NCI-H524 treated with DMSO at 0.1 percent for 48 hours (cell line): ENCODE data around the gene PCBP4.

Source experiments
- DNase-seq: peaks from one replicate; lab custom pipeline; 2025; lab: John Stamatoyannopoulos, UW

The PCBP4 gene

DNA sequence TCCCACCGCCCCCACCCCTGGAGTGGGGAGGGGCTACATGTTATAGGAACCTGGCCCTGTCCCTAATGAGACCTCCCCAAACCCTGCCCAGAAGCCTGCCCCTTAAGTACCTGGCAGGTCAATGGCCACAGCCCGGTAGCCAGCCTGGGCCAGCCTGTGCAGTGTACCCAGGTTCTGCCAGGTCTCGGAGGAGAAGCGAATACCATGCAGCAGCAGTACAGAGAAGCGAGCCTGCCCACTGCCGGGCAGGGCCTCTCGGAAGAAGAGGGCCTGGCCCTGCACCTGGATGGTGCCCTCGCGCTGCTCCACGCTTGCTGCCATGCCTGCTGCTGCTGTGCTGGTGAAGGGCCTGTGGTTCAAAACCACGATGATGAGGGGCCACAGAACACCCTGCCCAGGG lies 4.1 kb upstream of the PCBP4 start:
- DNase-seq: no peak

DNA sequence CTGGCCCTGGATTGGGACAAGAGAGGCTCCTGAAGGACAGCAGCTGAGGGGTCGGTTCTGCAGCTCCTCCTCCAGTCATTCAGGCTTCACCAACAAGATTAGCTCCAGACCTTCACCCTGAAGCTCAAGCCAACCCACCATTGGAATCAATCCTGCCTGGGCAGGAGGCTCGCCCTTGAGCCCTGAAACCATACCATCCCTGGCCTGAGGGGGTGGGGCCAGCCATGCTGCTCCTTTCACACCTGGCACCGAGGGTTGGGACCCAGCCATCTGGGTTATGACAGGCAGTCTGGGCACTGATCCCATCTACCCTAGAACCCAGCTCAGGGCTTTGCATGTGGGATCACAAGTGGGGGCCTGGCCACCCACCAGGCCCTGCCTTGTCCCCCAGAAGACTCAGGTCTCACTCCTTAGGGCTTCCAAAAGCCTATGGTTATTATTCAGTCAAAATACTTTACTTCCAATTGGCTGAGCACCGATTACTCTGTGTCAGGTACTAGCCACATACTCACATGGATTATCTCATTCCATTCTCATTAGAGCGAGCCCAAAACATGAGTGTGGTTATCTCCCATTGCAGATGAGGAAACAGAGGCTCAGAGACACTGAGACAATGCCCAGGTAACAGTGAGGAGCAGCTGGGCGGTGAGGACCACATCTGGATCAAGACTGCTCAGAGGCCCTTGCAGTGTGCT lies 3.5 kb upstream of the PCBP4 start:
- DNase-seq: no peak

DNA sequence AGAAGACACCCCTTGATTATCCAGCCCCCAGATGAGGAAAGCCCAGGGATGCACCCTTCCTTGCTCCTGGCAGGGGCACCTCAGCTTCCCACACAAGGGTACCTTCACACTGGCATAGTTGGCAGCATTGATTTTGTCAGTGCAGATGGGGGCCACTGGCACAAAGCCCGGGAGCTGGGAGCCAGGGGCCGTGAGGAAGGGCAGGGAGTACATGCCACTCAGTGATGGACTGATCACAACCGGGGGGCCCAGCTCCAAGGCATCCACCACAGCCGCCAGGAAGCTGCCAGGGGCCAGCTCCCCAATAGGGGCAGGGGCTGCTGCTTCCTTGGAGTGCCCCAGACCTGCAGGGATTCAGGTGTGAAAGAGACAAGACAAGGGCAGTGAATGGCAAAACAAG lies 2.6 kb upstream of the PCBP4 start:
- no peak for DNase-seq

GRCh38 chr3:51968883-51969678 lies 1.8 kb upstream of the PCBP4 start:
- DNase-seq: no peak

GRCh38 chr3:51968170-51968775 lies 1.0 kb upstream of the PCBP4 start:
- DNase-seq: peak; percentile 66

- no peak for DNase-seq
Observed at GRCh38 chr3:51966922-51967383, 301 bp downstream of the PCBP4 start.

DNA sequence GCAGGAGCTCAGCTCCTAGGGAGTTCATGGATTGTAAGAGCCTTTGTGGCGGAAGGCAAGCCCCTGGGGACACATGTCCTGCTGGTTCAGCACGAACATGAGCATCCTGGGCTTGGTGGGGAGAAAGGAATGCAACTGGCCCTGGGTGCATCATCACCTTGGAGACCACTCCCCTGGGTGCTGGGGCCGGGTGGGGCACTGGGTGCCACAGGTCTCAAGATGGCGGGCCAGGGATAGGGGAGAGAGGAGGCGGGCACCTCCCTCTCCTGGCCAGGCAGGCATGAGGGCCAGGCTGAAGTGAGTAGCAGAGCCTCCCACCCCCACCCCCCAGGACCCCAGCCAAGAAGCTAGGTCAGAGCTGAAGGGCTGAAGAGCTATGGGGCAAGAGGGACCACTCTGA lies 768 bp downstream of the PCBP4 start:
- no peak for DNase-seq

GRCh38 chr3:51966016-51966415 lies 1.2 kb downstream of the PCBP4 start:
- no peak for DNase-seq

- no peak for DNase-seq
Observed at GRCh38 chr3:51964521-51964920, 2.7 kb downstream of the PCBP4 start.

GRCh38 chr3:51963951-51964451 lies 3.3 kb downstream of the PCBP4 start:
- DNase-seq: peak; percentile 84

DNA sequence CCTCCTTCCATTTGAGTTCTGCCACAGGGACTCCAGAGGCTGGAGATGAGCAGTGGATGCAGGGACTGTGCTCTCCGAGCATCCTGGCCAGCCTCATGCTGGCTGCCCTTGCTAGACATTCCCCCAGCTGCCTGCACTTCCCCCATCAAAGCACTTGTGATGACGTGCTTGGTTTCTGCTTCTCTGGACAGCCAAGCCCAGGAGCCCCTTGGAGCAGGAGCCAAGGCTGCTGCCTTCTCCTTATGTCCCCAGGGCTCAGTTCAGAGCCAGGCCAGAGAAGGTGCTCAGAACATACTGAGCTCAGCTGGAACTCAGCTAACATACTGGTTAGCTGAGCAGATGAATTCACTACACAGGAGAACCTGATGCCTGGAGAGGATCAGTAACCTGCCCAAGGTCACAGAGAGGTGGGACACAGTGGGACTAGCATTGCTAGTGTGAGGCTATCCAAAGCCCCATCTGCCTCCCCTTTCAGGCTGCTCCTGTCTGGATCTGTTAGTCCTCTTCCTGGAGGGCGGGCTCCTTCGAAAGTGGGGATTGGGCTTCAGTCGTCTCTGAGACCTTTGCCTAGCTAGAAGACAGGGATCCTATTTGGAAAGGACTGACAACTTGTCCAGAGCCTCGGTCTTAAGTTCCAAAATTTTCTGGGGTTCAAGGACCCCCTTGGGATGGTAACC lies 4.3 kb downstream of the PCBP4 start:
- no peak for DNase-seq

DNA sequence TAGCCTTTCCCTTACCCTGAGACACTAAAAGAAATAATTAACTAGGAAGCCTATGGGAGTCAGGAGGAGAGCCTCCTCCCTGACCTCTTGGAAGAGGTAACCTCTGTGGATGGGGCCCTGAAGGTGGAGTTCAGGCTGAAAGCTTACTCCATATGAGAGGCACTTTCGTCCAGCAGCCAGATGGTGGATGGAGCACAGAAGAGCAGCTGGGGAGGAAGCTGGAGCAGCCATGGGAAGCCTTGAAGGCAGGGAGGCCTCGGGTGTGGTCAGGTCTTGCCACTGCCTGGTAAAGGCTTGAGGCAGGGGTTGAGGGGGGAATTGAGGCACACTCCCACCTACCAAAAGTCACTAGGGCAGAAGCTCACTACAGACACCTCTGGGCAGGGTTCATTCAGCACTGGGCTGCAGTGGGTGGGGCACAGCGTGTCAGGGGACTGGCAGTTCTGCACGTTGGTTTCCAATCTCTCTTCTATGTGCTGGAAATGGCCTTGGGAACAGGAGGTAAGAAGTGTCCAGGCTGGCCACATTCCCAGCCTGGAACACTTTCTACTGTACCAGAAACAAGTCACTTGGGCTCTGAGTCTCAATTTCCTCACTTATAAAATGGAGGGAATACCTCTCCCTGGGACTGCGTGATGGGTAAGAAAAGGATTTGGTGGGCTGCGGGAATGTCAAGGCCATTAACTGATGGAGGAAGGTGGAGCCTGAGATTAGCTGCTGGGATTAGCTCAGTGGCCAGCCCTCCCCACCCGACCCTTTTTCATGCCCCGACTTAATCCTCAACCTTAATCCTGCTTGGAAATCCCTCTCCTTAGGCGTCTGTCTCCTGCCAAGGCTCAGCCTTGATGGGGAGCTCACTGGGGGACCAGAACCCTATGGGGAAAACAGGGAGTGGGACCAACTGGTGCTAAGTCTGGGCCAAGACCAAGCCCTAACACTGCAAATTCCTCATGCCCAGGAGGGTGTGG lies 5.4 kb downstream of the PCBP4 start:
- peak; percentile 81 for DNase-seq

DNA sequence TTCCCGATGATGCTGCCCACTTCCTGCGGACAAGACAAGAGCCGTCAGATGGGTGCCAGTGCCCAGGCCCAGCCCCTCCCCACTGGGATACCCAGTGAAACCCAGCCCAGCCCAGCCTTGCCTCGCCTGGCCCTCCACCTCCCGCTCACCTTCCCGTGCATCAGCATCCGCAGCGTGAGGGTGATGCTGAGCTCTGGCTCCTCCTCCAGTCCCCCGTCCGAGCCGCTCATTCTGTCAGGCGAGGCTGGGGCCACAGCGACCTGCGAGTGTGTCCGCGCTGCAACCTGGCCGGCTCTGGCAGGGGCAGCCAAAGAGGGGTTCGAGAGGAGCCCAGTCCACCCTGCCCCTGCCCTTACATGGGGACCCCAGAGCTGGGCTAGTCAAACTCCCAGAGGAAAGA lies 6.2 kb downstream of the PCBP4 start:
- no peak for DNase-seq

DNA sequence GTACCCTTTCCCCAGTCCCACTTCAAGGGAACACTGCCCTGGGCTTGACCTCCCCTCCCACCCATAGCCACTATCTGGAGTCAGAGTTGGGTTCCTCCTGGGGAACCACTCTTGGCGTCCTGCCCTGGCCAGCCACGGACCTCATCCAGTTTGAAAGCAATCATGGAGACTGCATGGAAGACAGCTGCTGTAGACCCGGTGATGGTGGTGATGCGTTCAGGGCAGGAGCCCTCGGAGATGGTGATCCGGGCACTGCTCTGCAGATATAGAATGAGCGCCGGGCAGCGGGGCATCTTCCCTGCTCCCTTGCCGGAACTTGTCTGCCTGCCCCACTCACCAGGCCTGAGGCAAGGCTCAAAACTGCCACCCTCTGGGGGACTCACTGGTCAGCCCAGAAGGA lies 6.9 kb downstream of the PCBP4 start:
- no peak for DNase-seq

DNA sequence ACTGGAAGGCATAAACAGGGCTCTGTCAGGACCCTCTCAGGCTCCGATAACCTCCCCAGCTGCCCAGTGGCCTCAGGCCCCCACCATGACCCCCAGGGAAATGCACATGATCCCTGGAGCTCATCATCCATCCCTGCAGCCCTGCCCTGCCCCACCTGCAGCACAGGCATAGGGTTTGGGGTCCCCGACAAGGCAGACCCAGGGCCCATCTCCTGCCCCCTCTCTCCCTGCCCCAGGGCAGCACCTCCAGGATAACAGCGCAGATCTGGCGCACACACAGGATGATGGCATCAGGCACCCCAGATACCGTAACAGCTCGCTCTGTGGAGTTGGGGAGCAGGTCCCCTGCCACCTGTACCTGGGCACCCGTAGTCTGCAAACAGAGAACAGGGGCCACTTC lies 7.6 kb downstream of the PCBP4 start:
- DNase-seq: no peak

- DNase-seq: no peak
Observed at GRCh38 chr3:51958603-51959521, 8.4 kb downstream of the PCBP4 start.

DNA sequence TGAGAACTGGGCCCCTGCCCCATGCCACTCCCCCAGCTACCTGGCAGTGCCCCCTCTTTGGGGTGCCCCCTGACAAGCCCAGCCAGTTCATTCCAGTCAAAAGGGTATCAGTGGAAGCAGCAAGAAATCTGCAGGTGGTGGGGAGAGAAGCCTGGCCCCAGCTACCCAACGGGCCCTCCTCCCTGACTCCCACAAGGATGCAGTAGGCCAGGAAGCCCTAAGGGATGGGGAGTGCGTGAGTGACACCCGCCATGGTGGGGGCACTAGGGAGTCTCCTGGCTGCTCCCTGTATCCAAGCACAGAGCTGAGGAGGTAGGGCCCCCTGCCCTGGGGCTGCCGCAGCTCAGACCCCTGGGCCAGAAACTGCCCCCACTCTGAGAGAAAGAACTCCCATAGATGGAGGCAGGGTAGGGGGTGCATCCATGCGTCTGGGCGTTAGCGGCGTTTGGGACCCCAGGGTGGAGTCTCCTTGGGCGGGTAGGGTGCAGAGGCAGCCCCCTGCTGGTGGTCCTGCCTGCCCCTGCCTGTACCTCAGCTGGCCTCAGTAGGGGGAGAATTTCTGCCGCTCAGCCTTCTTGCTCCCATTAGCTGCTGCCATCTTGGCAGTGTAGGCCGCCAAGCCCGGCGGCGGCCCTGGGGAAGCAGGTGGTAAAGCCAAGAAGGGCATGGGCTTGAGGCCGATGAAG lies 9.6 kb downstream of the PCBP4 start:
- no peak for DNase-seq

GRCh38 chr3:51955893-51956770 lies 11.1 kb downstream of the PCBP4 start:
- DNase-seq: no peak
